Testis (tissue), 2 donors: ENCODE results near the gene GSG1L.

ENCODE experiments used
- POLR2A ChIP-seq: fragments of 450-650 bp; IDR thresholded peaks from one replicate; pipeline ENCODE4 v1.6.1; 2017; ENCODE audit warnings: antibody characterized with exemption, mild to moderate bottlenecking, moderate library complexity
- TF ChIP-seq, protein P1 (sequence below), 3 experiments: fragments of 450-650 bp in 2 of 3; fragments of 200-600 bp in 1 of 3; sonication (generic) in 1 of 3; IDR thresholded peaks; one replicate each; pipeline ENCODE4 v1.5.1; 2016 to 2019; ENCODE audit warnings: antibody characterized with exemption in 3 of 3, mild to moderate bottlenecking in 2 of 3, moderate library complexity in 1 of 3

GRCh38 chr16:28011223-28011622, 52.3 kb downstream of the GSG1L start:
- TF ChIP-seq POLR2A = no peak
- TF ChIP-seq, protein P1, sequence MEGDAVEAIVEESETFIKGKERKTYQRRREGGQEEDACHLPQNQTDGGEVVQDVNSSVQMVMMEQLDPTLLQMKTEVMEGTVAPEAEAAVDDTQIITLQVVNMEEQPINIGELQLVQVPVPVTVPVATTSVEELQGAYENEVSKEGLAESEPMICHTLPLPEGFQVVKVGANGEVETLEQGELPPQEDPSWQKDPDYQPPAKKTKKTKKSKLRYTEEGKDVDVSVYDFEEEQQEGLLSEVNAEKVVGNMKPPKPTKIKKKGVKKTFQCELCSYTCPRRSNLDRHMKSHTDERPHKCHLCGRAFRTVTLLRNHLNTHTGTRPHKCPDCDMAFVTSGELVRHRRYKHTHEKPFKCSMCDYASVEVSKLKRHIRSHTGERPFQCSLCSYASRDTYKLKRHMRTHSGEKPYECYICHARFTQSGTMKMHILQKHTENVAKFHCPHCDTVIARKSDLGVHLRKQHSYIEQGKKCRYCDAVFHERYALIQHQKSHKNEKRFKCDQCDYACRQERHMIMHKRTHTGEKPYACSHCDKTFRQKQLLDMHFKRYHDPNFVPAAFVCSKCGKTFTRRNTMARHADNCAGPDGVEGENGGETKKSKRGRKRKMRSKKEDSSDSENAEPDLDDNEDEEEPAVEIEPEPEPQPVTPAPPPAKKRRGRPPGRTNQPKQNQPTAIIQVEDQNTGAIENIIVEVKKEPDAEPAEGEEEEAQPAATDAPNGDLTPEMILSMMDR (IDR thresholded peaks at IDR 0.05) = no peak
